NCI-H748 (cell line): ENCODE measurements around the gene DCST2.
"Not testable (repeated sequence)": the region's sequence is repeated elsewhere in the genome, so short reads cannot be mapped to it uniquely, and the experiment has no call there.

ENCODE experiments used
- DNase-seq: peaks from one replicate; lab custom pipeline; 2025; ENCODE audit not compliant: unreplicated experiment; lab: John Stamatoyannopoulos, UW

DCST2 gene

GRCh38 chr1:154982341-154982740 lies 51.2 kb downstream of the DCST2 start:
- DNase-seq: peak; percentile 27

GRCh38 chr1:154978360-154978759 lies 55.2 kb downstream of the DCST2 start:
- no peak for DNase-seq

- DNase-seq: not testable (repeated sequence)
These were observed 55.8 kb downstream of the DCST2 start for GRCh38 chr1:154977762-154978161.

- DNase-seq: peak; percentile 60
These were observed 58.0 kb downstream of the DCST2 start for GRCh38 chr1:154975409-154976059.

- DNase-seq: peak; percentile 96
These were observed 58.7 kb downstream of the DCST2 start for GRCh38 chr1:154974808-154975408.

- peak; percentile 100 for DNase-seq
These were observed 59.3 kb downstream of the DCST2 start, which contains the start of gene CKS1B for GRCh38 chr1:154974102-154974807. CKS1B (plus strand) TSS chr1:154974681; CDS start chr1:154974746, 65 bp downstream.

GRCh38 chr1:154973344-154974101 lies 60.1 kb downstream of the DCST2 start:
- DNase-seq: peak; percentile 95

- DNase-seq: no peak
These were observed 60.9 kb downstream of the DCST2 start for GRCh38 chr1:154972517-154973343.

- no peak for DNase-seq
These were observed 61.4 kb downstream of the DCST2 start for GRCh38 chr1:154972213-154972516.

- DNase-seq: no peak
These were observed 62.1 kb downstream of the DCST2 start for GRCh38 chr1:154971341-154971998.

GRCh38 chr1:154970631-154971340 lies 62.8 kb downstream of the DCST2 start, which contains the start of gene SHC1:
SHC1 (minus strand) TSS chr1:154970747; CDS start chr1:154970526, 221 bp downstream.
- peak; percentile 59 for DNase-seq

GRCh38 chr1:154969860-154970452 lies 63.6 kb downstream of the DCST2 start:
- no peak for DNase-seq

GRCh38 chr1:154969246-154969645 lies 64.3 kb downstream of the DCST2 start:
- DNase-seq: no peak

- DNase-seq: no peak
These were observed 64.8 kb downstream of the DCST2 start for GRCh38 chr1:154968731-154969130.
